ENCODE data around the gene LZTR1.
"Not testable (repeated sequence)": the region's sequence is repeated elsewhere in the genome, so short reads cannot be mapped to it uniquely, and the experiment has no call there.

LZTR1 gene

GRCh38 chr22:20940904-20941385 is 41.2 kb upstream of the LZTR1 start:
- no peak for DNase-seq (ENCODE audit: low spot score)

GRCh38 chr22:20942203-20942902 is 39.7 kb upstream of the LZTR1 start:
- DNase-seq (ENCODE audit: low spot score): not testable (repeated sequence)

More at GRCh38 chr22:20940904-20941385, 41.2 kb upstream of the LZTR1 start:
- TF ChIP-seq CTCF (IDR thresholded peaks at IDR 0.05; ENCODE audit: extremely low read depth, missing control alignments): no peak

- no peak for TF ChIP-seq CTCF (IDR thresholded peaks at IDR 0.05; ENCODE audit: extremely low read depth, missing control alignments)
- DNase-seq (ENCODE audit: low spot score): no peak
Measured at GRCh38 chr22:20943104-20943933, 38.8 kb upstream of the LZTR1 start.

GRCh38 chr22:20944042-20944441 is 38.1 kb upstream of the LZTR1 start:
- no peak for TF ChIP-seq CTCF (IDR thresholded peaks at IDR 0.05; ENCODE audit: extremely low read depth, missing control alignments)
- DNase-seq (ENCODE audit: low spot score): no peak

GRCh38 chr22:20945578-20945934 is 36.5 kb upstream of the LZTR1 start:
- no peak for TF ChIP-seq CTCF (IDR thresholded peaks at IDR 0.05; ENCODE audit: extremely low read depth, missing control alignments)
- no peak for DNase-seq (ENCODE audit: low spot score)

- DNase-seq (ENCODE audit: low spot score): no peak
- no peak for TF ChIP-seq CTCF (IDR thresholded peaks at IDR 0.05; ENCODE audit: extremely low read depth, missing control alignments)
Measured at GRCh38 chr22:20946080-20946986, 35.8 kb upstream of the LZTR1 start.

GRCh38 chr22:20946991-20947390 is 35.1 kb upstream of the LZTR1 start:
- no peak for DNase-seq (ENCODE audit: low spot score)
- TF ChIP-seq CTCF (IDR thresholded peaks at IDR 0.05; ENCODE audit: extremely low read depth, missing control alignments): no peak
